Neural progenitor cell (in vitro differentiated cells): Measurements from ENCODE around the gene SGCG.

Experiments used
- EZH2 ChIP-seq: fragments of 200-600 bp; sonication (generic); IDR thresholded peaks from 2 replicates; pipeline ENCODE4 v1.6.1; 2017; ENCODE audit warnings: antibody characterized with exemption, mild to moderate bottlenecking, moderate library complexity
- TF ChIP-seq, protein P1 (sequence below): fragments of 200-600 bp; sonication (generic); IDR thresholded peaks from 2 replicates; pipeline ENCODE4 v1.5.1; 2017; ENCODE audit warnings: antibody characterized with exemption, mild to moderate bottlenecking

GRCh38 chr13:23183292-23183691 lies 2.5 kb downstream of the SGCG start:
- TF ChIP-seq, protein P1, sequence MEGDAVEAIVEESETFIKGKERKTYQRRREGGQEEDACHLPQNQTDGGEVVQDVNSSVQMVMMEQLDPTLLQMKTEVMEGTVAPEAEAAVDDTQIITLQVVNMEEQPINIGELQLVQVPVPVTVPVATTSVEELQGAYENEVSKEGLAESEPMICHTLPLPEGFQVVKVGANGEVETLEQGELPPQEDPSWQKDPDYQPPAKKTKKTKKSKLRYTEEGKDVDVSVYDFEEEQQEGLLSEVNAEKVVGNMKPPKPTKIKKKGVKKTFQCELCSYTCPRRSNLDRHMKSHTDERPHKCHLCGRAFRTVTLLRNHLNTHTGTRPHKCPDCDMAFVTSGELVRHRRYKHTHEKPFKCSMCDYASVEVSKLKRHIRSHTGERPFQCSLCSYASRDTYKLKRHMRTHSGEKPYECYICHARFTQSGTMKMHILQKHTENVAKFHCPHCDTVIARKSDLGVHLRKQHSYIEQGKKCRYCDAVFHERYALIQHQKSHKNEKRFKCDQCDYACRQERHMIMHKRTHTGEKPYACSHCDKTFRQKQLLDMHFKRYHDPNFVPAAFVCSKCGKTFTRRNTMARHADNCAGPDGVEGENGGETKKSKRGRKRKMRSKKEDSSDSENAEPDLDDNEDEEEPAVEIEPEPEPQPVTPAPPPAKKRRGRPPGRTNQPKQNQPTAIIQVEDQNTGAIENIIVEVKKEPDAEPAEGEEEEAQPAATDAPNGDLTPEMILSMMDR = no peak
- TF ChIP-seq EZH2 = no peak
